Hematopoietic multipotent progenitor cell treated with erythropoietin and hydrocortisone succinate and interleukin-3 and kit ligand, for 4 days (in vitro differentiated cells): ENCODE measurements around the gene CAMTA1.

Experiments used
- DNase-seq: peaks from one replicate; pipeline ENCODE4 v3.0.0-alpha.2; 2015

Gene CAMTA1

GRCh38 chr1:6935911-6936690, 150.8 kb downstream of the CAMTA1 start:
- no peak for DNase-seq

GRCh38 chr1:6937048-6937447, 151.8 kb downstream of the CAMTA1 start:
- no peak for DNase-seq

- DNase-seq = no peak
Measured at GRCh38 chr1:6939363-6939762, 154.1 kb downstream of the CAMTA1 start.

GRCh38 chr1:6941786-6942185, 156.5 kb downstream of the CAMTA1 start:
- no peak for DNase-seq

- no peak for DNase-seq
Measured at GRCh38 chr1:6942990-6943389, 157.7 kb downstream of the CAMTA1 start.

GRCh38 chr1:6944434-6944833, 159.2 kb downstream of the CAMTA1 start:
- no peak for DNase-seq

- DNase-seq = no peak
Measured at GRCh38 chr1:6947952-6948351, 162.7 kb downstream of the CAMTA1 start.

GRCh38 chr1:6948416-6948815, 163.2 kb downstream of the CAMTA1 start:
- DNase-seq = no peak

- DNase-seq = no peak
Measured at GRCh38 chr1:6948861-6949260, 163.6 kb downstream of the CAMTA1 start.

GRCh38 chr1:6950001-6950765, 164.9 kb downstream of the CAMTA1 start:
- DNase-seq = no peak

- no peak for DNase-seq
Measured at GRCh38 chr1:6951536-6951935, 166.3 kb downstream of the CAMTA1 start.

GRCh38 chr1:6953216-6953615, 168.0 kb downstream of the CAMTA1 start:
- DNase-seq = no peak

- DNase-seq = no peak
Measured at GRCh38 chr1:6953907-6954364, 168.7 kb downstream of the CAMTA1 start.

- DNase-seq = no peak
Measured at GRCh38 chr1:6954591-6954990, 169.3 kb downstream of the CAMTA1 start.

GRCh38 chr1:6955357-6956094, 170.3 kb downstream of the CAMTA1 start:
- no peak for DNase-seq

GRCh38 chr1:6956488-6957159, 171.4 kb downstream of the CAMTA1 start:
- DNase-seq = no peak

- no peak for DNase-seq
Measured at GRCh38 chr1:6957341-6957740, 172.1 kb downstream of the CAMTA1 start.

- DNase-seq = no peak
Measured at GRCh38 chr1:6958407-6959030, 173.3 kb downstream of the CAMTA1 start.

- DNase-seq = no peak
Measured at GRCh38 chr1:6959491-6959890, 174.2 kb downstream of the CAMTA1 start.

GRCh38 chr1:6960291-6960811, 175.1 kb downstream of the CAMTA1 start:
- no peak for DNase-seq

- DNase-seq = no peak
Measured at GRCh38 chr1:6960860-6961259, 175.6 kb downstream of the CAMTA1 start.

GRCh38 chr1:6961289-6961688, 176.0 kb downstream of the CAMTA1 start:
- DNase-seq = no peak
